DND-41 (cell line): ENCODE measurements around the gene YRDC.

ENCODE experiments used
- ATAC-seq: fragments of 200-7000 bp; cut with Tn5 transposase; 3 replicates; pipeline ENCODE4 v1.9.1; 2021; ENCODE audit warnings: low read depth; ENCODE audit not compliant: insufficient read depth
- DNase-seq: peaks from one replicate; pipeline ENCODE4 v3.0.0-alpha.2; 2020
- H2AFZ ChIP-seq: 2 replicates; pipeline ENCODE4 v1.6.0; 2012; ENCODE audit warnings: low read depth, low read length
- H3K27ac ChIP-seq: 2 replicates; pipeline ENCODE4 v1.5.1; 2012; ENCODE audit warnings: low read length, inconsistent platforms
- H3K27me3 ChIP-seq: fragments of 200-600 bp; sonication (generic); 2 replicates; pipeline ENCODE4 v1.6.0; 2012; ENCODE audit warnings: low read length, mild to moderate bottlenecking, inconsistent platforms; ENCODE audit not compliant: insufficient read depth, poor library complexity
- H3K36me3 ChIP-seq: 2 replicates; pipeline ENCODE4 v1.5.1; 2012; ENCODE audit warnings: low read length, inconsistent platforms; ENCODE audit not compliant: insufficient read depth
- H3K4me1 ChIP-seq: 2 replicates; pipeline ENCODE4 v1.5.1; 2012; ENCODE audit warnings: mild to moderate bottlenecking, low read length; ENCODE audit not compliant: insufficient read depth
- H3K4me2 ChIP-seq: 2 replicates; pipeline ENCODE4 v1.6.0; 2012; ENCODE audit warnings: mild to moderate bottlenecking, moderate library complexity, low read length, inconsistent platforms; ENCODE audit not compliant: insufficient read depth
- H3K4me3 ChIP-seq, 2 experiments: fragments of 200-600 bp in 1 of 2; shearing (Covaris generic) in 1 of 2; 2 replicates each; pipeline ENCODE4 v1.5.1; 2012 to 2016; ENCODE audit warnings: inconsistent platforms in 2 of 2, low read length in 2 of 2, mild to moderate bottlenecking in 2 of 2, low read depth in 1 of 2, moderate library complexity in 1 of 2
- H3K79me2 ChIP-seq: 2 replicates; pipeline ENCODE4 v1.6.0; 2012; ENCODE audit warnings: low read length, inconsistent platforms; ENCODE audit not compliant: insufficient read depth
- H3K9ac ChIP-seq: 2 replicates; pipeline ENCODE4 v1.6.0; 2012; ENCODE audit warnings: low read depth, mild to moderate bottlenecking, inconsistent platforms, low read length, moderate library complexity
- H3K9me3 ChIP-seq: 2 replicates; pipeline ENCODE4 v1.5.1; 2012; ENCODE audit warnings: low read length, moderate library complexity, mild to moderate bottlenecking, inconsistent platforms; ENCODE audit not compliant: insufficient read depth, severe bottlenecking
- H4K20me1 ChIP-seq: 2 replicates; pipeline ENCODE4 v1.6.0; 2012; ENCODE audit warnings: low read length; ENCODE audit not compliant: insufficient read depth
- CTCF ChIP-seq: IDR thresholded peaks from 2 replicates; pipeline ENCODE4 v1.5.1; 2012; ENCODE audit warnings: borderline replicate concordance, low read length, moderate library complexity, mild to moderate bottlenecking; ENCODE audit not compliant: poor library complexity, severe bottlenecking; ENCODE audit errors: extremely low read depth
- EZH2 ChIP-seq: IDR thresholded peaks from 3 replicates; pipeline ENCODE4 v1.6.1; 2012; ENCODE audit warnings: borderline replicate concordance, low read depth, mild to moderate bottlenecking, moderate library complexity, low read length, inconsistent platforms; ENCODE audit not compliant: severe bottlenecking

The YRDC gene

GRCh38 chr1:37822906-37823815 lies 15.2 kb upstream of the YRDC start:
- ATAC-seq (no peak), DNase-seq (no peak)
- no peaks in the 10 kb centered on the region for H4K20me1 ChIP-seq
- no peak overlapping the region for H3K4me2 ChIP-seq
- no peak overlapping the region for H2AFZ ChIP-seq
- no peak overlapping the region for H3K27ac ChIP-seq
- no peaks in the 10 kb centered on the region for H3K4me1 ChIP-seq
- no peak for TF ChIP-seq CTCF
- no peak for TF ChIP-seq EZH2
- no peak overlapping the region for H3K9ac ChIP-seq
- no peaks in the 10 kb centered on the region for H3K79me2 ChIP-seq
- H3K36me3 ChIP-seq, result peaks cover 64% of the 10 kb centered on the region
- H3K27me3 ChIP-seq, result no peaks in the 10 kb centered on the region
- H3K4me3 ChIP-seq, result no peak overlapping the region
- H3K9me3 ChIP-seq, result no peaks in the 10 kb centered on the region

DNA sequence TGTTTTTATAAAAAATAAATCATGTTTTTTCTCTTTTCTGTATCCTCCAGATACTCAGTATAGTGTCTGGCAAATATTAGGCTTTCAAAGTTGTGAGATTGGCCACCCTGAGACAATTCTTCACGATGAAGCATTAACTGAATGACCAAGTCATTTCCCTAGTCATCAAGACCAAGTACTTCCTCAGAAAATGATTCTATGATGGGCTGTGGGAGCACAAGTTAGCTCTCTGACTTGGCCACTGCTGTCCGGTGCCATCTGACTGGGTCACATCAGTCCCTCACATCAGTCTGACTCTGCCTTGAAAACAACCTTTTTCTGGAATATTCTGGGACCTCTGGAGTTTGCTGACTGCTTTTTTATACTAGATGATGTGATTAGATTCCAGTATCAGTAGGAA lies 13.5 kb upstream of the YRDC start:
- Histone ChIP-seq H3K79me2 (no peaks in the 10 kb centered on the region), H3K9me3 (no peaks in the 10 kb centered on the region), H3K27ac (no peak overlapping the region), H3K4me1 (no peaks in the 10 kb centered on the region), H2AFZ (no peak overlapping the region), H3K27me3 (no peaks in the 10 kb centered on the region), H3K9ac (no peak overlapping the region), H4K20me1 (no peaks in the 10 kb centered on the region), H3K4me3 (no peak overlapping the region), H3K36me3 (peaks cover 67% of the 10 kb centered on the region), H3K4me2 (no peak overlapping the region)
- no peak for TF ChIP-seq EZH2
- TF ChIP-seq CTCF, result no peak
- no peak for ATAC-seq
- no peak for DNase-seq

DNA sequence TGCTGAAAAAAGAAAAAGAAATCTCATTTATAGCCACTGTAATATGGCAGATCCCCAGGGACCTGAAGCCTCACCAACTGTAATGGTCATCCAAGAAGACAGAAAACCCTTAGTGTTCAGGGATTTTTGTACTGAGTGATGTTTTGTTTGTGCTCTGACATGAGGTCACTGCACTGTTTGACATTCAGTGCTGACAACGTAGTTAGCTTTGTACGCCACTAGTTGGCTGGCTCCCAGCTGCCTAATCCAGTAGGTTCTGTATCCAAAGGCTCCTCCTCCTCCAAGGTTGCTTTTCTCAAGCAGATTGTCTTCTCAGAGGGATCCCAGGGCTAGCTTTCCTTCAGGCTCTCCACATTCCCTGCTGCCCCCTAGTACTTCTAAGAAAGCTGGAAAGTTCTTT lies 9.5 kb upstream of the YRDC start:
- ATAC-seq, result no peak
- Histone ChIP-seq H3K4me3 (no peak overlapping the region), H3K9ac (no peak overlapping the region), H3K27me3 (no peaks in the 10 kb centered on the region), H4K20me1 (no peaks in the 10 kb centered on the region), H3K9me3 (no peaks in the 10 kb centered on the region), H3K4me2 (no peak overlapping the region), H3K27ac (no peak overlapping the region), H3K36me3 (peaks cover 66% of the 10 kb centered on the region), H3K79me2 (no peaks in the 10 kb centered on the region), H3K4me1 (no peaks in the 10 kb centered on the region), H2AFZ (no peak overlapping the region)
- TF ChIP-seq EZH2 (no peak), CTCF (no peak)
- no peak for DNase-seq
